NB4 (cell line): ENCODE results near the gene THOC6.

Experiments used
- POLR2A ChIP-seq: IDR thresholded peaks from 2 replicates; pipeline ENCODE4 v1.6.1; 2011; ENCODE audit warnings: mild to moderate bottlenecking; ENCODE audit not compliant: insufficient read length; ENCODE audit errors: extremely low read depth
- TF ChIP-seq, protein P1 (sequence below): IDR thresholded peaks from one replicate; pipeline ENCODE4 v1.5.1; 2012; ENCODE audit warnings: low read depth, low read length

GRCh38 chr16:3045758-3046640, 22.2 kb downstream of the THOC6 start, which contains the start of gene MMP25:
- TF ChIP-seq, protein P1, sequence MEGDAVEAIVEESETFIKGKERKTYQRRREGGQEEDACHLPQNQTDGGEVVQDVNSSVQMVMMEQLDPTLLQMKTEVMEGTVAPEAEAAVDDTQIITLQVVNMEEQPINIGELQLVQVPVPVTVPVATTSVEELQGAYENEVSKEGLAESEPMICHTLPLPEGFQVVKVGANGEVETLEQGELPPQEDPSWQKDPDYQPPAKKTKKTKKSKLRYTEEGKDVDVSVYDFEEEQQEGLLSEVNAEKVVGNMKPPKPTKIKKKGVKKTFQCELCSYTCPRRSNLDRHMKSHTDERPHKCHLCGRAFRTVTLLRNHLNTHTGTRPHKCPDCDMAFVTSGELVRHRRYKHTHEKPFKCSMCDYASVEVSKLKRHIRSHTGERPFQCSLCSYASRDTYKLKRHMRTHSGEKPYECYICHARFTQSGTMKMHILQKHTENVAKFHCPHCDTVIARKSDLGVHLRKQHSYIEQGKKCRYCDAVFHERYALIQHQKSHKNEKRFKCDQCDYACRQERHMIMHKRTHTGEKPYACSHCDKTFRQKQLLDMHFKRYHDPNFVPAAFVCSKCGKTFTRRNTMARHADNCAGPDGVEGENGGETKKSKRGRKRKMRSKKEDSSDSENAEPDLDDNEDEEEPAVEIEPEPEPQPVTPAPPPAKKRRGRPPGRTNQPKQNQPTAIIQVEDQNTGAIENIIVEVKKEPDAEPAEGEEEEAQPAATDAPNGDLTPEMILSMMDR = no peak
- TF ChIP-seq POLR2A = no peak
